Cardiac septum (tissue), 1 donor: Measurements from ENCODE around the gene PEX11B. TPM values are rescaled to one million over a fixed set of nuclear protein-coding genes. Genes with fewer than 3 reads are reported as not detected.
A peak's percentile ranks its signal among the peaks of the same experiment; 100 is the strongest.

Source experiments
- DNase-seq: peaks from one replicate; pipeline ENCODE4 v3.0.0-alpha.2; 2020; ENCODE audit warnings: low spot score
- intact Hi-C: fragments of 100-400 bp; cut with DNase I; formaldehyde crosslinking; loops from one replicate; pipeline ENCODE4 v1.14.0; 2022
- total RNA-seq: library from RNA; stranded (reverse); fragmentation: NEBNext Ultra II Directional; extraction: Animal tissue kit (Norgen Biotek cat#: 25700); gene quantifications from one replicate; pipeline ENCODE4 v1.2.1, GENCODE V29; 2021
- donor health status: DM: no; HTN: no; CAD: no.

PEX11B gene
- total RNA-seq, 1 donor from 2014 or later = 17.4 TPM

GRCh38 chr1:145918992-145919939 is 749 bp upstream of the PEX11B start:
- intact Hi-C loops = loop anchor here (5.0 kb wide), 2 partner anchors 72 to 88 kb away; partner anchors contain the start of gene NUDT17
- peak; percentile 80 for DNase-seq

- DNase-seq = no peak
- intact Hi-C loops = loop anchor here (5.0 kb wide), 2 partner anchors 70 to 90 kb away; partner anchors contain the start of gene NUDT17
Measured at GRCh38 chr1:145917595-145917994, 922 bp downstream of the PEX11B start.

GRCh38 chr1:145916745-145917144 is 1.8 kb downstream of the PEX11B start:
- intact Hi-C loops = loop anchor here (5.0 kb wide), 2 partner anchors 69 to 91 kb away; partner anchors contain the start of gene NUDT17
- DNase-seq = no peak

- intact Hi-C loops = no loop called here
- DNase-seq = no peak
Measured at GRCh38 chr1:145912128-145912641, 6.3 kb downstream of the PEX11B start.

- no peak for DNase-seq
- intact Hi-C loops = no loop called here
Measured at GRCh38 chr1:145908653-145909052, 9.9 kb downstream of the PEX11B start.

GRCh38 chr1:145906954-145907753 is 11.4 kb downstream of the PEX11B start:
- intact Hi-C loops = no loop called here
- DNase-seq = no peak

- no peak for DNase-seq
- intact Hi-C loops = no loop called here
Measured at GRCh38 chr1:145901312-145902021, 17.1 kb downstream of the PEX11B start.

GRCh38 chr1:145898756-145899155 is 19.8 kb downstream of the PEX11B start:
- intact Hi-C loops = no loop called here

GRCh38 chr1:145897969-145898368 is 20.5 kb downstream of the PEX11B start:
- intact Hi-C loops = no loop called here
- DNase-seq = no peak

More at GRCh38 chr1:145898756-145899155, 19.8 kb downstream of the PEX11B start:
- DNase-seq = no peak

- intact Hi-C loops = no loop called here
- DNase-seq = no peak
Measured at GRCh38 chr1:145895471-145895870, 23.0 kb downstream of the PEX11B start.

GRCh38 chr1:145893306-145894055 is 25.0 kb downstream of the PEX11B start:
- intact Hi-C loops = loop anchor here (2.0 kb wide), 2 partner anchors 67 to 117 kb away; no protein-coding TSS in a partner anchor
- DNase-seq = no peak

GRCh38 chr1:145892486-145893087 is 25.9 kb downstream of the PEX11B start:
- DNase-seq = no peak
- intact Hi-C loops = loop anchor here (1.0 to 2.0 kb wide), 3 partner anchors 18 to 118 kb away; partner anchors contain the start of gene ITGA10

GRCh38 chr1:145891587-145892485 is 26.7 kb downstream of the PEX11B start:
- intact Hi-C loops = loop anchor here (1.0 to 2.0 kb wide), 3 partner anchors 18 to 119 kb away; partner anchors contain the start of gene ITGA10
- DNase-seq = peak; percentile 93

GRCh38 chr1:145891143-145891542 is 27.4 kb downstream of the PEX11B start:
- intact Hi-C loops = no loop called here
- no peak for DNase-seq

- DNase-seq = no peak
- intact Hi-C loops = no loop called here
Measured at GRCh38 chr1:145889722-145890121, 28.8 kb downstream of the PEX11B start.

GRCh38 chr1:145887631-145888030 is 30.9 kb downstream of the PEX11B start:
- intact Hi-C loops = no loop called here
- no peak for DNase-seq

- DNase-seq = no peak
- intact Hi-C loops = no loop called here
Measured at GRCh38 chr1:145886816-145887215, 31.7 kb downstream of the PEX11B start.
